ENCODE data around the gene FBXW5. TPM values are rescaled to one million over a fixed set of nuclear protein-coding genes. Genes with fewer than 3 reads are reported as not detected.

The FBXW5 gene
- total and polyA plus RNA-seq, 12 donors, result 118 to 215 (median 145) TPM

DNA sequence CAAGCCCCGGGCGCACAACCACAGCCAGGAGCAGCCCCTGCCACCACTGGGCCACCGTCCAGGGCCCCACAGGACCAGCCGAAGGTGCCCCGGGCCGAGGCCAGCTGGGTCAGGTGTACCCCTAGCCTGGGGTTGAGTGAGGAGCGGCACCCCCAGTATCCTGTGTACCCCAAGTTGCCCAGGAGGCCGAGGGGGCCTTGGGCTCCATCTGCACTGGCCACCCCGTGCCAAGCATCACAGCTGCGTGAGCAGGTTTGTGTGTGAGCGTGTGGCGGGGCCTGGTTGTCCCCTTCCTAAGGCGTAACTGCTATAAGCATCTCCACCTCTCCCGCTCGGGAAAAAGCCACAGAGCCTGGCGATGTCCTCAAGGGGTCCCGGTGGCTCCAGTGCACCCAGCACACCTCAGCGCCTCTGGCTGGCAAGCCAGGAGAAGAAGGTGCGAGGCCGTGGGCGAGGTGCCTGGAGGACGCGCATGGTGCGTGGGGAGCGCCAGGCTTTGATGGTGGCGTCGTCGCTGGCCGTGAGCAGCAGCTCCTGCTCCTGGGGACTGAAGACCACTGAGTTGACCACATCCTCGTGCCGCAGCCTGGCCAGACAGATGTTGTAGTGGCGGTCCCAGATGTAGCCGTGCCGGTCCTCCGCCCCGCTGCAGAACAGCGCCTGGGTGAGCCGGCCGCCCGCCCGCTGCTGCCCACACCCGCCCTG, 3.9 kb downstream of the FBXW5 start:
- Histone ChIP-seq H3K9me3 (no peaks in the 10 kb centered on the region), H3K4me3 (no peak overlapping the region), H3K36me3 (peaks cover 10 to 54% (median 28%) of the 10 kb centered on the region in 9 donors), H3K4me1 (peaks cover 13 to 50% (median 28%) of the 10 kb centered on the region in 9 donors), H3K27ac (peak overlapping the region; percentile 40 to 97 (median 80)), H3K27me3 (no peaks in the 10 kb centered on the region)
- DNase-seq (no peak), ATAC-seq (no peak)
- intact Hi-C loops (cut with DNase I), result loop anchor here in 7 of 10 donors (5.0 kb wide), 6 partner anchors 38 to 148 kb away; partner anchors contain the start of genes PHPT1 (in 3 of the 7), TMEM141 (in 2 of the 7), AJM1 (in 1 of the 7) and MAMDC4 (in 1 of the 7)
- TF ChIP-seq, protein P1, sequence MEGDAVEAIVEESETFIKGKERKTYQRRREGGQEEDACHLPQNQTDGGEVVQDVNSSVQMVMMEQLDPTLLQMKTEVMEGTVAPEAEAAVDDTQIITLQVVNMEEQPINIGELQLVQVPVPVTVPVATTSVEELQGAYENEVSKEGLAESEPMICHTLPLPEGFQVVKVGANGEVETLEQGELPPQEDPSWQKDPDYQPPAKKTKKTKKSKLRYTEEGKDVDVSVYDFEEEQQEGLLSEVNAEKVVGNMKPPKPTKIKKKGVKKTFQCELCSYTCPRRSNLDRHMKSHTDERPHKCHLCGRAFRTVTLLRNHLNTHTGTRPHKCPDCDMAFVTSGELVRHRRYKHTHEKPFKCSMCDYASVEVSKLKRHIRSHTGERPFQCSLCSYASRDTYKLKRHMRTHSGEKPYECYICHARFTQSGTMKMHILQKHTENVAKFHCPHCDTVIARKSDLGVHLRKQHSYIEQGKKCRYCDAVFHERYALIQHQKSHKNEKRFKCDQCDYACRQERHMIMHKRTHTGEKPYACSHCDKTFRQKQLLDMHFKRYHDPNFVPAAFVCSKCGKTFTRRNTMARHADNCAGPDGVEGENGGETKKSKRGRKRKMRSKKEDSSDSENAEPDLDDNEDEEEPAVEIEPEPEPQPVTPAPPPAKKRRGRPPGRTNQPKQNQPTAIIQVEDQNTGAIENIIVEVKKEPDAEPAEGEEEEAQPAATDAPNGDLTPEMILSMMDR (IDR thresholded peaks at IDR 0.05), result no peak
- 89% methylated on average over 42 of the region's 42 CpGs for WGBS, 2 donors

GRCh38 chr9:136939996-136940525, 4.5 kb downstream of the FBXW5 start:
- DNase-seq (peak; percentile 80 to 84), ATAC-seq (peak; percentile 16 to 87 (median 74))
- H3K27me3 ChIP-seq, result no peaks in the 10 kb centered on the region
- H3K4me3 ChIP-seq, result no peak overlapping the region
- peaks cover 10 to 54% (median 28%) of the 10 kb centered on the region in 9 donors for H3K36me3 ChIP-seq
- TF ChIP-seq, protein P1 (IDR thresholded peaks at IDR 0.05), result no peak
- peak overlapping the region; percentile 40 to 97 (median 81) for H3K27ac ChIP-seq
- 49 to 55% methylated on average over 16 of the region's 16 CpGs for WGBS, 2 donors
- no peaks in the 10 kb centered on the region for H3K9me3 ChIP-seq
- intact Hi-C loops (cut with DNase I), result loop anchor here in 7 of 10 donors (5.0 to 10.0 kb wide), 7 partner anchors 38 to 148 kb away; partner anchors contain the start of genes PHPT1 (in 3 of the 7), TMEM141 (in 2 of the 7), TRAF2 (in 2 of the 7) and AJM1 (in 1 of the 7)
- peaks cover 12 to 50% (median 28%) of the 10 kb centered on the region in 9 donors for H3K4me1 ChIP-seq

DNA sequence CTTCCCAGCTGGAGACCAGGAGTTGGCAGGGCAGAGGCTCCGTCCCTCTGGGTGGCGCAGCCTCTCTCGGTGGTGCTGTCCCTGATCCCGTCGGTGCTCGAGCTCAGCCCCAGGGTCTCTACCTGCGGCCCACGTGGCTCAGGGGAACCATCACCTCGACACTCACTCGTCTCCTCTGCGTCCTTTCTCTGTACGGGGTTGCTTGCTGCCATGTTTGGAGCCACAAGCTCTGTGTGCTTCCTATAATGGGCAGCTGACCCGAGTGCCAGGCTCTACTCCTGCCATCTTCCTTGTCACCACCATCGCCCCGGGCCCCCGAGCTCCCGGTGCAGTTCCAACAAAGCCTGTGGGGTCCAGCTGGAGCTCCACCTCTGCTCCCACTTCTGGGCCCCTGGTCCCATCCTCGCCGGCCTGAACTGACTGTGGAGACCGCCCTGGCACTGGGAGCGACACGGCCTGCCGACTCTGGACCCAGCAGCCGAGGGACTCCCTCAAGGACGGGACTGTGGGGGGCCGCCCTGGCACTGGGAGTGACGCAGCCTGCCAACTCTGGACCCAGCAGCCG, 5.0 kb downstream of the FBXW5 start:
- peak overlapping the region; percentile 18 to 97 (median 81) for H3K27ac ChIP-seq
- WGBS, 2 donors, result 67 to 78% methylated on average over 28 of the region's 28 CpGs
- no peak for DNase-seq

More for the DNA sequence above, 5.0 kb downstream of the FBXW5 start:
- no peak overlapping the region for H3K4me3 ChIP-seq
- ATAC-seq, result peak in 1 of 8 donors; percentile 2
- H3K36me3 ChIP-seq, result peaks cover 10 to 54% (median 28%) of the 10 kb centered on the region in 9 donors
- no peaks in the 10 kb centered on the region for H3K27me3 ChIP-seq
- TF ChIP-seq, protein P1 (IDR thresholded peaks at IDR 0.05), result no peak
- intact Hi-C loops (cut with DNase I), result loop anchor here in 1 of 10 donors (10.0 kb wide), 1 partner anchor 55 kb away; the partner anchor contains the start of gene TRAF2
- peaks cover 9 to 46% (median 28%) of the 10 kb centered on the region in 9 donors for H3K4me1 ChIP-seq
- H3K9me3 ChIP-seq, result no peaks in the 10 kb centered on the region
